A673 (cell line): Measurements from ENCODE around the gene IL37.
"Not testable (repeated sequence)": the region's sequence is repeated elsewhere in the genome, so short reads cannot be mapped to it uniquely, and the experiment has no call there.

Experiments
- CTCF ChIP-seq: fragments of 300-800, 200-600 bp; sonication (generic); conservative IDR thresholded peaks from 2 replicates; pipeline ENCODE4 v1.5.1; 2017; ENCODE audit warnings: low read depth, mild to moderate bottlenecking, antibody characterized with exemption, low read length, moderate library complexity, mixed read lengths
- EZH2 ChIP-seq: fragments of 200-600 bp; sonication (generic); IDR thresholded peaks from 2 replicates; pipeline ENCODE4 v1.6.1; 2017; ENCODE audit warnings: borderline replicate concordance, low read depth, mild to moderate bottlenecking, mixed read lengths, antibody characterized with exemption, low read length; ENCODE audit not compliant: poor library complexity, severe bottlenecking

GRCh38 chr2:112934117-112934516, 23.2 kb downstream of the IL37 start:
- TF ChIP-seq CTCF, EZH2: not testable (repeated sequence)
